ENCODE data around the gene UROS. TPM values are rescaled to one million over a fixed set of nuclear protein-coding genes. Genes with fewer than 3 reads are reported as not detected.

UROS gene
- total and polyA plus RNA-seq, 5 donors from 2014 or later, result 22.3 to 72.6 (median 62.5) TPM

DNA sequence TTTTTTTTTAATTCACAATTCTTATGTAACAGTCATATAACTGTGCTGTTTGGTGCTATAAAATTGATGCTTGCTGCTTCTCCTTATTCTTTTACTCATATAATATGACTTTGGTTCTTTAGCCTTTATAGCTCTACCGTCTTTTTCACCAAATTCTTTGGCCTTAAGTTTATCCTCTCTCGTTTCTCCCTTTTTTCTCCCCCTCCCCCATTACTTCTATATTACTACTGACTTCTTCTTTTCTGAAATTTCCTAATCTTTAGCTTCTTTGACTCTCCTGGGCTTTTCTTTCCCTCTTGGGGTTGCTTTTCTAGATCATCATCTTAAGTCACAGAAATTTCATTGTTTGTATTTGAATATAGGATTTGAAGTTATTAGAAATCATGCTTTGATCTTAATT lies 4.1 kb upstream of the UROS start:
- Mint-ChIP-seq H3K4me3 (peak overlapping the region in 2 of 4 donors; percentile 46 to 61), H3K36me3 (peaks cover 32% of the 10 kb centered on the region), H3K27me3 (no peaks in the 10 kb centered on the region), H3K4me1 (peaks cover 9 to 14% (median 12%) of the 10 kb centered on the region in 4 donors), H3K27ac (peak overlapping the region in 1 of 3 donors; percentile 21), H3K9me3 (no peaks in the 10 kb centered on the region)
- Histone ChIP-seq H3K4me3 (ENCODE audit: low read depth, low read length) (no peak overlapping the region), H3K4me1 (ENCODE audit: control insufficient read depth, insufficient read depth, low read length, poor library complexity, severe bottlenecking) (peaks cover 29% of the 10 kb centered on the region), H3K27ac (ENCODE audit: insufficient read depth, low read length, poor library complexity, severe bottlenecking) (no peak overlapping the region), H3K36me3 (ENCODE audit: control insufficient read depth, insufficient read depth, low read length) (peaks cover 54% of the 10 kb centered on the region), H3K9me3 (ENCODE audit: control insufficient read depth in 2 of 2, low read length in 2 of 2) (no peaks in the 10 kb centered on the region), H3K27me3 (ENCODE audit: control insufficient read depth, insufficient read depth, low read length) (no peaks in the 10 kb centered on the region)
- DNase-seq, result no peak
- ATAC-seq (ENCODE audit: low read depth in 2 of 2), result no peak

DNA sequence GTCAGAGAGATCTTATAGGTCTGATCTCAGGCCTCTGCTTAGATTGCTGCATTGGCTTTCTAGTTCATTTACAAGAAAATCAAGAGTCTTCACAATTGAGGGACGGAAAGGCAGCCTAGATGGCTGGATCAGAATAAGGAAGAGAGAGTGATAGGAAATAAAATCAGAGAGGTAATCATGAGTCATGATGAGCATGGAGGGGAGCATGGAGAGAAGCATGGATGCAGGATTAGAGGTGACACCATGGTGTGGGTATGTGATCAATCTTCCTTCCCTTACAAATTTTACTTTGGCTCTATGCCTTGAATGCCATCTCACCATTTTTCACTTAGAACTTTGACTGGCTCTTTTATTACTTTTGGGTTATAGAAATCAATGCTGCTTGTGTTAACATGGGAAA lies 1.7 kb upstream of the UROS start:
- H3K4me1 Mint-ChIP-seq, result peaks cover 20 to 31% (median 24%) of the 10 kb centered on the region in 4 donors
- no peaks in the 10 kb centered on the region for H3K9me3 Mint-ChIP-seq
- peaks cover 34% of the 10 kb centered on the region for H3K4me1 ChIP-seq (ENCODE audit: control insufficient read depth, insufficient read depth, low read length, poor library complexity, severe bottlenecking)
- no peak overlapping the region for H3K27ac Mint-ChIP-seq
- no peak overlapping the region for H3K4me3 Mint-ChIP-seq
- peaks cover 21% of the 10 kb centered on the region for H3K36me3 Mint-ChIP-seq
- no peak overlapping the region for H3K27ac ChIP-seq (ENCODE audit: insufficient read depth, low read length, poor library complexity, severe bottlenecking)
- no peaks in the 10 kb centered on the region for H3K27me3 ChIP-seq (ENCODE audit: control insufficient read depth, insufficient read depth, low read length)
- H3K4me3 ChIP-seq (ENCODE audit: low read depth, low read length), result peak overlapping the region; percentile 100
- no peaks in the 10 kb centered on the region for H3K27me3 Mint-ChIP-seq
- DNase-seq, result no peak
- no peak for ATAC-seq (ENCODE audit: low read depth in 2 of 2)
- no peaks in the 10 kb centered on the region for H3K9me3 ChIP-seq (ENCODE audit: control insufficient read depth in 2 of 2, low read length in 2 of 2)
- peaks cover 30% of the 10 kb centered on the region for H3K36me3 ChIP-seq (ENCODE audit: control insufficient read depth, insufficient read depth, low read length)

DNA sequence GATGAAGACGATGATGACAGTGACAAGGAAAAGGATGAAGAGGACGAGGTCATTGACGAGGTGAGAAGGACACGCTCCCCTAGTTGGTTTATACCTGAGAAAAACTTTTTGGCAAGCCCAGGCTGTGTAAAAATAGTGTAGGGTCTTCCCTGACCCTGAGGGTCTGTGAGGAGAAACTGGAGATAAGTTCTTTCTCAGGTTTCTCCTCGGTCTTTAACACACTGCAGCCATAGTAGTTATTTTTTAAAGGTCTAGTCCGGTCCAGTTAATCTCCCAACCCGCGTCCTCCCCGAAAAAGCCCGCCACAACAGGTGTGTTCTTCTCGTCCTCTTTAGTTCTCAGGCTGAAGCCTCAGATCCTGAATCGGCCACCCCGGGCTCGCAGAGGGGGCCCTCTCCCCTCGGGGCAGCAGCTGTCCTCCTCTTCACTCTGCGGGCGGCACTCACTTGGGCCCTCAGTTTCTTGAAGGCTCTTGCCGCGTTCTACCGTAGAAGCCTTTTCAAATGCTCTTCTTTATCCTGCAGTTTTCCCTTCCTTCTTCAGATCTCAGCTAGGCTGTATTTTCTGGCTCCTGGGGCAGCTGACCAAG lies 699 bp upstream of the UROS start:
- no peaks in the 10 kb centered on the region for H3K27me3 ChIP-seq (ENCODE audit: control insufficient read depth, insufficient read depth, low read length)
- H3K9me3 ChIP-seq (ENCODE audit: control insufficient read depth in 2 of 2, low read length in 2 of 2), result no peaks in the 10 kb centered on the region
- H3K27ac ChIP-seq (ENCODE audit: insufficient read depth, low read length, poor library complexity, severe bottlenecking), result peak overlapping the region; percentile 88
- Mint-ChIP-seq H3K36me3 (peaks cover 13% of the 10 kb centered on the region), H3K4me3 (no peak overlapping the region), H3K4me1 (peaks cover 20 to 27% (median 24%) of the 10 kb centered on the region in 4 donors), H3K9me3 (no peaks in the 10 kb centered on the region), H3K27ac (no peak overlapping the region), H3K27me3 (no peaks in the 10 kb centered on the region)
- DNase-seq, result peak in 2 of 3 donors; percentile 20 to 21
- no peak for ATAC-seq (ENCODE audit: low read depth in 2 of 2)
- H3K4me1 ChIP-seq (ENCODE audit: control insufficient read depth, insufficient read depth, low read length, poor library complexity, severe bottlenecking), result peaks cover 34% of the 10 kb centered on the region
- H3K36me3 ChIP-seq (ENCODE audit: control insufficient read depth, insufficient read depth, low read length), result peaks cover 20% of the 10 kb centered on the region
- peak overlapping the region; percentile 100 for H3K4me3 ChIP-seq (ENCODE audit: low read depth, low read length)

DNA sequence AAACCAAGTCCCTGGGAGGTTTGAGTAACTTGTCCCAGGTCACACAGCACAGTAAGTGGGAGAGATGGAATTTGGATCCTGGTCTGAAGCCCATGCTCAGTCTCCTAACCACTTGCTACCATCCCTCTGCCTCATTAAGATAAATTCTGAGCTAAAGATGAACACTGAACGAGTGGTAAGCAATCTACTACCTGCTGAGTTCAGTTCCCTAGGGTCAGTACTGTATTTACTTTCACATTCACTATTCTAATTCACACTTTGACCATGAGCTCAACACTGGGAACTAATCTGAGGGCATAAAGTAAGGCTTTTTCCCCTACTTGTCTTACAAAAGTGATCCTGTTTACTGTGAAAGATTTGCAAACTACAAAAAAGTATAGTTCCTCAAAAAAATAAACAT lies 2.4 kb downstream of the UROS start:
- Histone ChIP-seq H3K36me3 (ENCODE audit: control insufficient read depth, insufficient read depth, low read length) (peaks cover 8% of the 10 kb centered on the region), H3K9me3 (ENCODE audit: control insufficient read depth in 2 of 2, low read length in 2 of 2) (no peaks in the 10 kb centered on the region), H3K27me3 (ENCODE audit: control insufficient read depth, insufficient read depth, low read length) (no peaks in the 10 kb centered on the region), H3K4me3 (ENCODE audit: low read depth, low read length) (no peak overlapping the region), H3K27ac (ENCODE audit: insufficient read depth, low read length, poor library complexity, severe bottlenecking) (no peak overlapping the region), H3K4me1 (ENCODE audit: control insufficient read depth, insufficient read depth, low read length, poor library complexity, severe bottlenecking) (peaks cover 34% of the 10 kb centered on the region)
- ATAC-seq (ENCODE audit: low read depth in 2 of 2), result no peak
- Mint-ChIP-seq H3K27me3 (no peaks in the 10 kb centered on the region), H3K9me3 (no peaks in the 10 kb centered on the region), H3K4me3 (peak overlapping the region in 2 of 4 donors; percentile 71 to 74), H3K4me1 (peaks cover 12 to 33% (median 18%) of the 10 kb centered on the region in 4 donors), H3K27ac (peak overlapping the region in 1 of 3 donors; percentile 73), H3K36me3 (no peaks in the 10 kb centered on the region)
- no peak for DNase-seq

DNA sequence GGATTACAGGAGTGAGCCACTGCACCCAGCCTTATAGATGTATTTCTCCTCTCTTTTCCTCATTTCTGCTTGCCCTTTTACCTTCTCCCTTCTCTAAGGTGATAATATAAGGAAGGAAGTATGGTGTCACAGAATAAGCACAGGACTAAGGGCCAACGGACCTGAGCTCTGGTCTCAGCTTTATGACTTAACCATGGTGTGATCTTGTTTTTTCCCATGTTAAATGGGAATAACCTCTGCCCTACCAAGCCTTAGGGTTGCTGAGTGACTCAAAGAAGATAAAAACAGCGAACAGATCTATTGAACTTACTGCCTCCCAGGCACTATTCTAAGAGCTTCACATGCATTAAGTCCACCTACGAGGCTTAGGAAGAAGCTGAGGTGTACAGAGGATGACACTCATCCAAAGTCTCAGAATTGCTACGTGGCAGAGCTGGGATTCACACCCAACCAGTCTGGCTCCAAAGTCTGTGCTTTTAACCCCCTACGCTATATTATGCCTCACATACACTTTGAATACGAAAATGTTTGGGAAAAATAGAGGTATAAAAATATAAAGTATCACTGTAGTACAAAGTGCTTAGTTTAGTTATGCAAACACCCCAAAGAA lies 5.6 kb downstream of the UROS start:
- no peak for DNase-seq
- no peaks in the 10 kb centered on the region for H3K27me3 Mint-ChIP-seq
- H3K36me3 ChIP-seq (ENCODE audit: control insufficient read depth, insufficient read depth, low read length), result peaks cover 31% of the 10 kb centered on the region
- H3K36me3 Mint-ChIP-seq, result peaks cover 22% of the 10 kb centered on the region
- H3K27ac ChIP-seq (ENCODE audit: insufficient read depth, low read length, poor library complexity, severe bottlenecking), result no peak overlapping the region
- H3K4me3 Mint-ChIP-seq, result no peak overlapping the region
- H3K27ac Mint-ChIP-seq, result no peak overlapping the region
- no peaks in the 10 kb centered on the region for H3K9me3 Mint-ChIP-seq
- peaks cover 9 to 35% (median 16%) of the 10 kb centered on the region in 4 donors for H3K4me1 Mint-ChIP-seq
- H3K27me3 ChIP-seq (ENCODE audit: control insufficient read depth, insufficient read depth, low read length), result no peaks in the 10 kb centered on the region
- peaks cover 8% of the 10 kb centered on the region for H3K4me1 ChIP-seq (ENCODE audit: control insufficient read depth, insufficient read depth, low read length, poor library complexity, severe bottlenecking)
- H3K4me3 ChIP-seq (ENCODE audit: low read depth, low read length), result no peak overlapping the region
- no peaks in the 10 kb centered on the region for H3K9me3 ChIP-seq (ENCODE audit: control insufficient read depth in 2 of 2, low read length in 2 of 2)
- ATAC-seq (ENCODE audit: low read depth in 2 of 2), result no peak

DNA sequence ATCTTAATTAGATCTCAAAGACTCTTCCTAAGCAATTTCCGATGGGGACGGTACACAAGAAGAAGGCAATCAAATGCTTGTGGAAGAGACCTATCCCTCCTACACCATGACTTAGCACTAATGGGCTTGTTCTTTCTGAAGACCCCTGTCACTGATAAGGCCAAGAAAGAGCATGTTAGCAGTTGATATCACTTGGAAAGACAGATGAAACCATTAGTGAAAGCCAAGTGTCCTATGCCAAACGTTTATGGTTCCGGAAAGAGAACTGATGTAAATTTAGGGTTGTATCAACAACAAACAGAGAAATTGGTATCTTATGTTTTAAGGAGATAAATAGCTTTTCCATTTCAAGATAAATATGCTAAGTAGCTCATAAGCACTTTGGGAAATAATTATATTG lies 6.5 kb downstream of the UROS start:
- H3K27me3 Mint-ChIP-seq, result no peaks in the 10 kb centered on the region
- no peaks in the 10 kb centered on the region for H3K4me1 ChIP-seq (ENCODE audit: control insufficient read depth, insufficient read depth, low read length, poor library complexity, severe bottlenecking)
- peaks cover 5 to 29% (median 12%) of the 10 kb centered on the region in 4 donors for H3K4me1 Mint-ChIP-seq
- H3K4me3 Mint-ChIP-seq, result no peak overlapping the region
- H3K9me3 ChIP-seq (ENCODE audit: control insufficient read depth in 2 of 2, low read length in 2 of 2), result no peaks in the 10 kb centered on the region
- ATAC-seq (ENCODE audit: low read depth in 2 of 2) (no peak), DNase-seq (no peak)
- H3K9me3 Mint-ChIP-seq, result no peaks in the 10 kb centered on the region
- H3K36me3 ChIP-seq (ENCODE audit: control insufficient read depth, insufficient read depth, low read length), result peaks cover 36% of the 10 kb centered on the region
- H3K27me3 ChIP-seq (ENCODE audit: control insufficient read depth, insufficient read depth, low read length), result no peaks in the 10 kb centered on the region
- peak overlapping the region in 1 of 3 donors; percentile 59 for H3K27ac Mint-ChIP-seq
- H3K27ac ChIP-seq (ENCODE audit: insufficient read depth, low read length, poor library complexity, severe bottlenecking), result no peak overlapping the region
- H3K36me3 Mint-ChIP-seq, result peaks cover 26% of the 10 kb centered on the region
- no peak overlapping the region for H3K4me3 ChIP-seq (ENCODE audit: low read depth, low read length)

DNA sequence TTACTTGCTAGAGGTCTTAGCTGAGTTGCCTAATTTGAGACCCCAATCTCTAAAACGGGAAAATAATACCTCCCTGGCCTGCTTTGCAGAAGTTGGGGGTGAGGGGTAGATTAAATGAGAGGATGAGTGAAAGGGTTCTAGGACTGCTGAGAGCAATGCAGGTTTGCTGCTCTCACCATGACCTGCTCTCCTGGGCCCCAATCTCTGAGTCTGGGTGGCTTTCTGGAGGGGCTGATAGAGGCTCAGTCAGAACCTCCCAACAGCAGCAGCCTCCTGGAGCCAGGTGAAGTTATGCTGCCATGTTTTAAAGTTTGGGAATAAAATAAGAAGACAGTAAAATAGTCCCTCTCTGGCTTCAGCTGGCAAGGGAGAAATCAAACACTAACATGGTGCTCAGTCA lies 7.3 kb downstream of the UROS start:
- DNase-seq (no peak), ATAC-seq (ENCODE audit: low read depth in 2 of 2) (no peak)
- H3K27ac ChIP-seq (ENCODE audit: insufficient read depth, low read length, poor library complexity, severe bottlenecking), result no peak overlapping the region
- no peaks in the 10 kb centered on the region for H3K9me3 Mint-ChIP-seq
- peaks cover under 1 to 21% (median 8%) of the 10 kb centered on the region in 4 donors for H3K4me1 Mint-ChIP-seq
- peaks cover 30% of the 10 kb centered on the region for H3K36me3 Mint-ChIP-seq
- H3K36me3 ChIP-seq (ENCODE audit: control insufficient read depth, insufficient read depth, low read length), result peaks cover 37% of the 10 kb centered on the region
- H3K4me3 ChIP-seq (ENCODE audit: low read depth, low read length), result no peak overlapping the region
- no peak overlapping the region for H3K4me3 Mint-ChIP-seq
- peak overlapping the region in 1 of 3 donors; percentile 74 for H3K27ac Mint-ChIP-seq
- no peaks in the 10 kb centered on the region for H3K9me3 ChIP-seq (ENCODE audit: control insufficient read depth in 2 of 2, low read length in 2 of 2)
- H3K27me3 ChIP-seq (ENCODE audit: control insufficient read depth, insufficient read depth, low read length), result no peaks in the 10 kb centered on the region
- no peaks in the 10 kb centered on the region for H3K27me3 Mint-ChIP-seq
- no peaks in the 10 kb centered on the region for H3K4me1 ChIP-seq (ENCODE audit: control insufficient read depth, insufficient read depth, low read length, poor library complexity, severe bottlenecking)
